Lung (tissue), 12 donors: ENCODE measurements around the gene PTPRN2. TPM values are rescaled to one million over a fixed set of nuclear protein-coding genes. Genes with fewer than 3 reads are reported as not detected.
"Not testable (repeated sequence)": the region's sequence is repeated elsewhere in the genome, so short reads cannot be mapped to it uniquely, and the experiment has no call there.

Experiments
- ATAC-seq: fragments of 200-7000 bp; cut with Tn5 transposase; one replicate; pipeline ENCODE4 v1.9.1; 2020; ENCODE audit warnings: moderate number of reproducible peaks; ENCODE audit not compliant: insufficient read depth, low FRiP score
- DNase-seq, 3 donors: peaks; one replicate each; pipeline ENCODE4 v3.0.0-alpha.2; 2013 to 2017
- H3K27ac ChIP-seq, 2 donors: one replicate each; pipeline ENCODE4 v1.5.1; 2013; ENCODE audit warnings: mild to moderate bottlenecking in 2 of 2, moderate library complexity in 2 of 2, control low read depth in 1 of 2, inconsistent platforms in 1 of 2, low read depth in 1 of 2, low read length in 1 of 2
- H3K27me3 ChIP-seq, 3 donors: one replicate each; pipeline ENCODE4 v1.5.1; 2013; ENCODE audit warnings: low read length in 2 of 3; ENCODE audit not compliant: control insufficient read depth in 3 of 3, insufficient read depth in 3 of 3
- H3K36me3 ChIP-seq, 4 donors: one replicate each; pipeline ENCODE4 v1.5.1; 2013; ENCODE audit warnings: low read length in 4 of 4, mild to moderate bottlenecking in 1 of 4, moderate library complexity in 1 of 4; ENCODE audit not compliant: control insufficient read depth in 4 of 4, insufficient read depth in 4 of 4
- H3K4me1 ChIP-seq, 5 donors: one replicate each; pipeline ENCODE4 v1.5.1; 2013; ENCODE audit warnings: low read length in 5 of 5, mild to moderate bottlenecking in 2 of 5, moderate library complexity in 1 of 5; ENCODE audit not compliant: control insufficient read depth in 5 of 5, insufficient read depth in 5 of 5
- H3K4me3 ChIP-seq: one replicate; pipeline ENCODE4 v1.5.1; 2013; ENCODE audit warnings: mild to moderate bottlenecking, control low read depth, moderate library complexity
- H3K9ac ChIP-seq, 2 donors: one replicate each; pipeline ENCODE4 v1.5.1; 2013; ENCODE audit warnings: low read length in 2 of 2, control low read depth in 1 of 2; ENCODE audit not compliant: insufficient read depth in 1 of 2
- H3K9me3 ChIP-seq, 4 donors: one replicate each; pipeline ENCODE4 v1.5.1; 2013; ENCODE audit warnings: low read length in 3 of 4, mild to moderate bottlenecking in 1 of 4, moderate library complexity in 1 of 4; ENCODE audit not compliant: control insufficient read depth in 4 of 4, insufficient read depth in 3 of 4
- CTCF ChIP-seq: IDR thresholded peaks from 2 replicates; pipeline ENCODE4 v1.5.1; 2012; ENCODE audit warnings: mild to moderate bottlenecking; ENCODE audit errors: control extremely low read depth, extremely low read depth
- WGBS, 2 donors: extraction: QIAGEN DNeasy Blood & Tissue Kit; methylation state at CpG; one replicate each; pipeline ENCODE4 v1.1.7; 2013; 5-methylcytosine and 5-hydroxymethylcytosine counted together
- polyA plus RNA-seq, 2 donors: library from polyadenylated mRNA; stranded (reverse); fragments of 200-250 nt; gene quantifications; one replicate each; pipeline ENCODE4 v1.2.1, GENCODE V29; 2013
- total RNA-seq, 2 donors: library from RNA; depleted of rRNA in 1 of 2; stranded (reverse); fragments of >200 nt in 1 of 2; gene quantifications; one replicate each; pipeline ENCODE4 v1.2.1, GENCODE V29; 2014 to 2021
- donor health status: control.
- donor health status: control.
- donor health status: Bipolar disorder and iron deficiency.
- donor health status: healthy.
- donor health status: DM: yes; HTN: yes; CAD: no.

Gene PTPRN2
- total and polyA plus RNA-seq, 4 donors: 2.1 to 7.4 (median 4.4) TPM

DNA sequence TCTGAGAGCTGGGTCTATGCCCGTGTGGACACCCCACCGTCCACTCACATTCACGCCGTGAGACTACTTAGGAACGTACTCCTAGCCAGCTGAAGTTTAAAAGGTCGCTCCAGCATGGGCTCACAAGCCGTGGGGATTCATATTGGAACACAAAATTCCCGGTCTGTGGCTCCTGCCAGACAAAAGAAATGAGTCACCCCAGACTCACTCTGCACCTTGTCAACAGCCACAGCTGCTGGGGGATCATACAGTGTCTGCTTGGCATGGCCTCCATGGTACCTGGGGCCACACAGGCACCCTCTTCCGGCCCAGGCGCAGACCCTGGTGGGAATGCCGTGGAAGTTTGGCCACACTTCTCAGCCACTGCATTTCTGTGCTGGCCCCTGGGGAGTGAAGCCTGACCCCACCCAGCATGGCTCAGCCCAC is 1022.4 kb downstream of the PTPRN2 start:
- ATAC-seq (no peak), DNase-seq (no peak)
- H3K36me3 ChIP-seq: no peaks in the 10 kb centered on the region
- H3K9ac ChIP-seq: no peak overlapping the region
- H3K4me1 ChIP-seq: peaks cover 0 to 15% (median 0%) of the 10 kb centered on the region in 5 donors
- H3K27me3 ChIP-seq: no peaks in the 10 kb centered on the region
- no peak overlapping the region for H3K4me3 ChIP-seq
- H3K27ac ChIP-seq: no peak overlapping the region
- 96 to 97% methylated on average over 11 of the region's 11 CpGs for WGBS, 2 donors
- no peak for TF ChIP-seq CTCF
- peaks cover 0 to 5% (median under 1%) of the 10 kb centered on the region in 4 donors for H3K9me3 ChIP-seq

DNA sequence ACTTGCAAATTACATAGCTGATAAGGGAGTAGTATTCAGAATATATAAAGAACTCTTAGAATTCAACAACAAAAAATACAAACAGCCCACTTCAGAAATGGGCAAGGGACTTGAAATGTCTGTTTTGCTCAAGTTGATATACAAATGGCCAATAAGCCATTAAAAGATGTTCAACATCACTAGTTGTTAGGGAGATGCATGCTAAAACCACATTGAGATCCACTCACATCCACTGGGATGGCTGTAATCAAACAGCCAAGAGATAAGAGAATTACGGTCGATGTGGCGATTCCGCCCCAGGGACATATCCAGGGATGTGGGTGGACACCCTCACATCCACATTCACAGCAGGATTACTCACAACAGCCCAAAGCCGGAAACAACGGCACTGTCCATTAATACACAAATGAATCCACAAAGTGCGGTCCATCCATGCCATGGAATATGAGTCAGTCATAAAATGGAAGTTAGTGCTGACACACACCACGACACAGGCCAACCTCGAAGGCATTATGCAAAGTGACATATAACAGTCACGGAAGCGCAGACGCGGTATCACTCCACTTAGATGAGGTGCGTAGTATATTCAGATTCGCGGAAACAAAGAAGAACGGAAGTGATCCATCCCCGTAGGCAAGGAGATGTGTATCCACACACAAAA is 1023.0 kb downstream of the PTPRN2 start:
- H3K4me3 ChIP-seq: no peak overlapping the region
- no peak for TF ChIP-seq CTCF
- no peak overlapping the region for H3K27ac ChIP-seq
- H3K9ac ChIP-seq: no peak overlapping the region
- H3K36me3 ChIP-seq: no peaks in the 10 kb centered on the region
- no peaks in the 10 kb centered on the region for H3K27me3 ChIP-seq
- 94 to 95% methylated on average over 18 of the region's 18 CpGs for WGBS, 2 donors
- H3K9me3 ChIP-seq: peaks cover 0 to 5% (median 0%) of the 10 kb centered on the region in 4 donors
- DNase-seq (no peak), ATAC-seq (no peak)
- peaks cover 0 to 15% (median 0%) of the 10 kb centered on the region in 5 donors for H3K4me1 ChIP-seq

GRCh38 chr7:157563467-157564135 is 1024.0 kb downstream of the PTPRN2 start:
- not testable (repeated sequence) for H3K27ac ChIP-seq, H3K27me3 ChIP-seq, DNase-seq, H3K36me3 ChIP-seq, H3K9me3 ChIP-seq, H3K4me1 ChIP-seq, ATAC-seq, H3K9ac ChIP-seq, H3K4me3 ChIP-seq
- 89 to 91% methylated on average over 18 to 20 of the region's 20 CpGs for WGBS, 2 donors

DNA sequence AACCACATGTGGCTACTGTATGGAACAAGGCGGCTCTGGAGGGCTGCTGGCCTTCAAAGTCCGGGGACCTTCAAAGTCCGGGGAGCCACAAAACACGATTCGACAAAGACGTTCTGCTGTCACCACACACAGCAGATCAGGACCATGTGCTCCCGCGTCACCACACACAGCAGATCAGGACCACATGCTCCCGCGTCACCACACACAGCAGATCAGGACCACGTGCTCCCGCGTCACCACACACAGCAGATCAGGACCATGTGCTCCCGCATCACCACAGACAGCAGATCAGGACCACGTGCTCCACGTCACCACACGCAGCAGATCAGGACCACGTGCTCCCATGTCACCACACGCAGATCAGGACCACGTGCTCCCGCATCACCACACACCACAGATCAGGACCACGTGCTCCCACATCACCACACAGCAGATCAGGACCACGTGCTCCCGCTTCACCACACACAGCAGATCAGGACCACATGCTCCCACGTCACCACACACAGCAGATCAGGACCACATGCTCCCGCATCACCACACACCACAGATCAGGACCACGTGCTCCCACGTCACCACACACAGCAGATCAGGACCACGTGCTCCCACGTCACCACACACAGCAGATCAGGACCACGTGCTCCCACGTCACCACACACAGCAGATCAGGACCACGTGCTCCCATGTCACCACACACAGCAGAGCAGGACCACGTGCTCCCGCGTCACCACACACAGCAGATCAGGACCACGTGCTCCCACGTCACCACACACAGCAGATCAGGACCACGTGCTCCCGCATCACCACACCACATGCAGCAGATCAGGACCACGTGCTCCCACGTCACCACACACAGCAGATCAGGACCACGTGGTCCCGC is 1024.9 kb downstream of the PTPRN2 start:
- H3K9ac ChIP-seq, DNase-seq, ATAC-seq, H3K27ac ChIP-seq, H3K9me3 ChIP-seq, H3K27me3 ChIP-seq, H3K4me1 ChIP-seq, H3K4me3 ChIP-seq, H3K36me3 ChIP-seq: not testable (repeated sequence)
- WGBS, 2 donors: 95 to 97% methylated on average over 40 to 42 of the region's 44 CpGs
